HK-2 (cell line): ENCODE data around the gene SOWAHC.
"Not testable (repeated sequence)": the region's sequence is repeated elsewhere in the genome, so short reads cannot be mapped to it uniquely, and the experiment has no call there.

Source experiments
- DNase-seq: peaks from one replicate; pipeline ENCODE4 v3.0.0-alpha.2; 2018; ENCODE audit not compliant: unreplicated experiment

The SOWAHC gene, protein sequence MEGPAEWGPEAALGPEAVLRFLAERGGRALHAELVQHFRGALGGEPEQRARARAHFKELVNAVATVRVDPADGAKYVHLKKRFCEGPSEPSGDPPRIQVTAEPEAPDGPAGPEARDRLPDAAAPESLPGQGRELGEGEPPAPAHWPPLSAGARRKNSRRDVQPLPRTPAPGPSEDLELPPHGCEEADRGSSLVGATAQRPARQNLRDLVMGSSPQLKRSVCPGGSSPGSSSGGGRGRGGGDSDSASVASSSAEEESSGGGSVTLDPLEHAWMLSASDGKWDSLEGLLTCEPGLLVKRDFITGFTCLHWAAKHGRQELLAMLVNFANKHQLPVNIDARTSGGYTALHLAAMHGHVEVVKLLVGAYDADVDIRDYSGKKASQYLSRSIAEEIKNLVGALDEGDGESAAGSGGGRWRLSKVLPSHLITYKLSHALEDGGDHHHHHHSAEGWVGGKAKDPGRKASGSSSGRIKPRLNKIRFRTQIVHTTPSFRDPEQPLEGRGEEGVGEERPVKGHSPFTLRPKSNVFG

GRCh38 chr2:109613922-109614714, at the start of gene SOWAHC, which contains the start of gene SEPTIN10:
TSS of gene SOWAHC (plus strand) at chr2:109614364. CDS start at chr2:109614490, 126 bp downstream.
TSS of gene SEPTIN10 (minus strand) at chr2:109613966. CDS start at chr2:109613827, 139 bp downstream.
- DNase-seq, result peak; percentile 99

- no peak for DNase-seq
Measured at GRCh38 chr2:109575373-109575772, 38.8 kb upstream of the SOWAHC start.

DNA sequence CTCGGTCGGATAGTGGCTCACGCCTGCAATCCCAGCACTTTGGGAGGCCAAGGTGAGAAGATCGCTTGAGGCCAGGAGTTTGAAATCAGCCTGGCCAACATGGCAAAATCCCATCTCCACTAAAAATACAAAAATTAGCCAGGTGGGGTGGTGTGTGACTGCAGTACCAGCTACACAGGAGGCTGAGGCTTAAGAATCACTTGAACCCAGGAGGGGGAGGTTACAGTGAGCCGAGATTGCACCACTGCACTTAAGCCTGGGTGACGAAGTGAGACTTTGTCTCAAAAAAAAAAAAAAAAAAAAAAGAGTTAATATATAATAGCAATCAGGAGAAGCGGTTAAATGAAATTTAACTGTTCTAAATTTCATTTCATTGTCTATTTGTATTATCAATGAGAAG, 36.5 kb upstream of the SOWAHC start:
- not testable (repeated sequence) for DNase-seq

GRCh38 chr2:109582928-109583895, 31.0 kb upstream of the SOWAHC start:
- DNase-seq, result no peak

DNA sequence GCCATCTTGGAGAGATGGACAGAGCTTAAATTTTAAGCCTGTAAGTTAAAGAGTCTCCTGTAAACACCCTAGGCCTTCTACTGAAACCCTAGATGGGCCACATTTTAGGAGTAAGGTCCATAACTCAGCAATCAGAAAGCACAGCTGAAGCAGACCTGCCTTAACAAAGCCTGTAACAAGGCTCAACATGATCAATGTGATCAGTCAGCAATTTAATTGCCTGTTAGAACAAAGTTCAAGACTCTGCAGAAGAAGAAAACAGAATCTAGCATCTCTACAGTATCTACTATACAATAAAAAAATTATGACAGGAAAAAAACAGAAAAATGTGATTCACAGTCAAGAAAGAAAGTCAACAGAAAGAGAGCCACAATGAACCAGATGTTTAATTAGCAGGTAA, 27.5 kb upstream of the SOWAHC start:
- no peak for DNase-seq

DNA sequence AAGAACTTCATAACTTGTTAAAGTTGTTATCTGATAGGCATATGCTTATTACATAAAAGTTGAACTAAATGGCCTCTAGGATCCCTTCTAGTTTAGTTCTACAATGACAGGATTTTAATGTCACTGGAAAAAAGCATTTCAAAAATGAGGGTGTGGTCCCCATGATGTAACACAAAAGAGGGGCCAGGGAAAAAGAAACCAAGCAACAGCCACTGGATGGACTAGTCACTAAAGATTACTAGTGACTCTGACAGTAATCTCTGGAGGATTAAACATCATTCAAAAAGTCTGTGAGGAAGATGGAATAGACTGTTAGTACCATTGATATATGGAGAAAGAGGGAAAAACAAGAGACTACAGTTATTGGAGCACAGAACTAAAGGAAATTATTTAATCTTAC, 23.0 kb upstream of the SOWAHC start:
- no peak for DNase-seq

DNA sequence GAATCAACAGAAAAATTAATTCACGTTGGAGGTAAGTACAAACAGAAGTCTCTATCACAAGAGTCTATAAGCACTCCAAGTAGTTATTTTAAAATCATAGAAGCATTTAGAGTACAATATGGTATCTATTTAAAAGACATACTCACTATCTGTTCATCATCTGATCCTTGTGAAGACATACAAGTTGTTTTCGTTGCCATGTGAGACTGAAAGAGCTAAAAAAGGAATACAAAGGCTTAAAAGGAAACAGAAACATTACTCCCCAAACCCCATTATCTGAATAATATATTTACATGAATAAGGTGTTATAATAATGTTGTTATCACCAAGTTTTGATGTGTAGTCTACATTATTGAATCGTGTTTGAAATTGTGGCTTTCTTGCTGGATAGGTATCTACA, 21.3 kb upstream of the SOWAHC start:
- DNase-seq, result no peak

DNA sequence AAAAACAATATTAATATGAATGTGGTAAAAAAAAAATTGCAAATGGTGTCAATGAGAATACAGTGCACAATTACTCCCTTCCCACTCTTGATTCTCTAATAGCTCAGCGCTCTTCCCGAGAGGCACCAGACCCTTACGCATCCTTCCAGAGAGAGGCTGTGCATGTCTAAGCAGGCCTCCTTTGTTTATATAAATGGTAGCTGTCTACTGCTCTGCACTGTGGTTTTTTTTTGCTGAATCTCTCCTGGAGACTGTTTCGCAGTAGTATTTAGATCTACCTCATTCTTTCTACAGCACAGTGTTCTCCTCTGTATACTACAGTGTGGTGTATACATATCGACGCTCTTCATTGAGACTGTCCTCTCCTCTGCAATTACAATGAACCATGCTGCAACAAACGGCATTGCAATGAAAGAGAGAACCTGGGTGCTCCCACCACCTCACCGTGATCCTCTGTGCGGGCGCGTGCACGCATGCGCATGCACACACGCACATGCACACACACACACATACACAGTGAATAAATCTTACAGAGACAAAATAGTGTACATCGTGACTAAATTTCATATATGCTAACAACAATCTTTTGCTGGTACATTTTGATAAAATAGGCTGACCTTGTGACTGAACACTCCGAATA, 19.8 kb upstream of the SOWAHC start:
- DNase-seq, result no peak

DNA sequence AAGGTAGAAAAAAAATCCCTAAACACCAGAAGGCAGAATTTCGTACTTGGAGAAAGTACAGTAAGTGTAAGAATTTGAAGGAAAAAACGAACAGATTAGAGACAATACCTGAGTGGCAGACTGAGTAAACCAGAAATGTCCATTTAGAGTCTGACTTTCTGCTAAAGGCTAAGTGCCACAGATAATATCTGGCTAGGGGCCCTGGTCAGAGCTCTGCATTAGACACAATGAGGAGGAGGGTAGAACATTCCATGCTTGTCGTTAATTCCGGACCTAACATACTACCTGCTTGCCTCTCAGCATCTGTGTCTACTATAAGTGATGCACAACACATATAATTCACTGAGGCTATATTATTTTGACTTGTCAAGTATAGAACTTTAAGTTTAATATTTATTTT, 18.5 kb upstream of the SOWAHC start:
- DNase-seq, result no peak

GRCh38 chr2:109597283-109597682, 16.9 kb upstream of the SOWAHC start:
- no peak for DNase-seq

- DNase-seq, result no peak
Measured at GRCh38 chr2:109601783-109602182, 12.4 kb upstream of the SOWAHC start.

GRCh38 chr2:109602617-109603188, 11.5 kb upstream of the SOWAHC start:
- DNase-seq, result no peak

GRCh38 chr2:109604597-109604996, 9.6 kb upstream of the SOWAHC start:
- DNase-seq, result peak; percentile 76

DNA sequence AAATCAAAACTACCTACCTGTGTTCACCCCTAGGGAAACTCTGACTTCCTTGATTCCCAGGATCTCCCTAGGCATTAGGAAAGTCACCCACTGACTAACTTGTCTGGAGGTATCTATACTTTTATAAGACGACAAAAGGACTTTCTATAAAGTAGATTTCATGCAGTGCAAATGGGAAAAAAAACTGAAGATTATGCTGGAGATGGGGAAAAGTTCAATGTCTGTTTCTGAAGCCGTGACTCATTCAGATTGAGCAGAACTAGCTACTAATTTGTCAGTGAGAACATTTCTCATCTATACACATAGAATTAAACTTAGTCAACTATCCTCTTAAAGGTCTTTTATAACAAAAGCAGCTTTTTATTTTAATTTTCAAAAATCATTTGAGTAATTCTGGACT, 6.4 kb upstream of the SOWAHC start:
- DNase-seq, result no peak

- DNase-seq, result peak; percentile 30
Measured at GRCh38 chr2:109609352-109610024, 4.7 kb upstream of the SOWAHC start.

DNA sequence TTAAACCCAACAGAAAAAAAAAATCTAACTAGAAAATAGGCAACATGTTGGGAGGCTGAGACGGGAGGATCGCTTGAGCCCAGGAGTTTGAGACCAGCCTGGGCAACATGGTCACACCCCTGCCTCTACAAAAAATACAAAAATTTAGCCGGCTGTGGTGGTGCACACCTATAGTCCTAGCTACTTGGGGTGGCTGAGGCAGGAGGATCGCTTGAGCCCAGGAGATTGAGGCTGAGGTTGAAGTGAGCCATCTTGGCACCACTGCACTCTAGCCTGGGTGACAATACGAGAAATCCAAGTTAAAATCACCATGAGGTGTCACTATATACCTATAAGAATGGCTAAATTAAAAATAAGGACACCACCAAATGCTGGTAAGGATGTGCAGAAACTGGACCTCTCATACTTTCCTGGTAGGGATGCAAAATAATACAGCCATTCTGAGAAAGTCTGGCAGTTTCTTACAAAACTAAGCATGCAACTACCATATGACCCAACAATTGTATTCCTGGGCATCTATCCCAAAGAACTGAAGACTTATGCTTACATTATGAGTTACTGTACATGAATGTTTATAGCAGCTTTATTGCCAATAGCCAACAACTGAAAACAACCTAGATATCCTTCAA, 2.6 kb upstream of the SOWAHC start:
- DNase-seq, result no peak

DNA sequence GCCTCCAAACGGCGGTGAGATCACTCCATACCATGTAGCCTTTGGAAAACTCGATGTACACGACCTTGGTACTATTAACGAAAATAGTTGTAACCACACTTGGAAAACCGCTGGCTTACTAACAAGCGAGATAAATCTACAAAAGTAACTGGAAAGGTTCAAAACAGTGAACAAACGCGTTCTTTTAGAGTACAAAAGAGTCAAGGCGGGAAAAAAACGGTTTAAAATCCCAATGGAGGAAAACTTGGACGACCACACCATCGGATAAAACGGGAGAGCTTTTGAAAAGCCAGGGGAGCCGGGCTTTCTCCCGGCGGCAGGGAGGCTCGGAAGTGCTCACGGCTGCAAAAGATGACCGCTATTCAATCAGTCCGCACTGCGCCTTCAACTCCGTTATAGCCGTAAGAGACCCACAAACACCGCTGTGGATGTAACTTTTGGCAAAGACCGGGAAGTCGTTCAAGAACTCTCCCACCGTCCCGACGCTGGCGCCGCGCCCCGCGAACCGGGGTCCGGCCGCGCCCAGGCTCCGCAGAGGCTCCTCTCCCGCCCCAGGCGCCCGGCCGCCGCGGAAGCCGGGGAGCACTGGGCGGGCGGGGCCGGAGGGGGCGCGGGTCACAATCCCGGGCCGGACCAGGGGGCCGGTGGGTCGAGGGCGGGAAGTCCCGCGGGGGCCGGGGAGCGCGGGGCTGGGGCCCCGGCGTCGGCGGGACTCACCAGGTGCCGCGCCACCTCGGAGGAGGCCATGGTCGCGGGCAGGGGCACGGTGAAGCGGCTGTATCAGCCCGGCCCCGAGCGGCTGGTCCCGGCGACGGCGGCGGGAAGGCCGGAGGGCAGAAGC, 863 bp upstream of the SOWAHC start:
- no peak for DNase-seq
